ENCODE measurements around the gene SLC35D2. TPM values are rescaled to one million over a fixed set of nuclear protein-coding genes. Genes with fewer than 3 reads are reported as not detected.

The SLC35D2 gene
- polyA plus RNA-seq, 1 donor from 2014 or later: 0.07 TPM

- no peaks in the 10 kb centered on the region for H3K9me3 ChIP-seq (ENCODE audit: low read length)
- H3K4me2 ChIP-seq (ENCODE audit: low read length): no peak overlapping the region
- no peaks in the 10 kb centered on the region for H3K27me3 ChIP-seq (ENCODE audit: insufficient read depth, low read depth, low read length)
- no peaks in the 10 kb centered on the region for H3K79me2 ChIP-seq (replicated peaks; ENCODE audit: insufficient read depth, low read length)
- no peaks in the 10 kb centered on the region for H4K20me1 ChIP-seq (ENCODE audit: insufficient read depth)
- H3F3A ChIP-seq (ENCODE audit: insufficient read depth, low read length, poor library complexity, severe bottlenecking): no peaks in the 10 kb centered on the region
- H3K9me2 ChIP-seq (ENCODE audit: insufficient read depth, low read length): no peaks in the 10 kb centered on the region
- no peak overlapping the region for H3K27ac ChIP-seq (ENCODE audit: low read length)
- no peak overlapping the region for H2AFZ ChIP-seq (ENCODE audit: low read depth, low read length)
- H3K4me3 ChIP-seq (ENCODE audit: low read length): no peak overlapping the region
- no peaks in the 10 kb centered on the region for H3K36me3 ChIP-seq (ENCODE audit: insufficient read depth, low read length)
- TF ChIP-seq CTCF (IDR thresholded peaks at IDR 0.05; ENCODE audit: poor library complexity, severe bottlenecking) (no peak), RAD21 (conservative IDR thresholded peaks at IDR 0.05) (no peak), REST (IDR thresholded peaks at IDR 0.05; ENCODE audit: borderline replicate concordance) (no peak), EP300 (conservative IDR thresholded peaks at IDR 0.05; ENCODE audit: poor library complexity, severe bottlenecking) (no peak), EZH2 (IDR thresholded peaks at IDR 0.05; ENCODE audit: borderline replicate concordance, insufficient read depth, low read length, poor library complexity, severe bottlenecking) (no peak), MXI1 (conservative IDR thresholded peaks at IDR 0.05; ENCODE audit: poor library complexity, severe bottlenecking) (no peak), TAF1 (IDR thresholded peaks at IDR 0.05; ENCODE audit: low read depth) (no peak), POLR2AphosphoS5 (IDR thresholded peaks at IDR 0.05) (no peak), SMC3 (conservative IDR thresholded peaks at IDR 0.05; ENCODE audit: poor library complexity) (no peak)
- H3K9ac ChIP-seq (ENCODE audit: low read length): no peak overlapping the region
These were observed 32.6 kb downstream of the SLC35D2 start for GRCh38 chr9:96350866-96351265.

- Histone ChIP-seq H3F3A (ENCODE audit: insufficient read depth, low read length, poor library complexity, severe bottlenecking) (no peaks in the 10 kb centered on the region), H4K20me1 (ENCODE audit: insufficient read depth) (no peaks in the 10 kb centered on the region), H3K4me3 (ENCODE audit: low read length) (no peak overlapping the region), H3K9me2 (ENCODE audit: insufficient read depth, low read length) (no peaks in the 10 kb centered on the region), H3K36me3 (ENCODE audit: insufficient read depth, low read length) (no peaks in the 10 kb centered on the region), H2AFZ (ENCODE audit: low read depth, low read length) (no peak overlapping the region), H3K9ac (ENCODE audit: low read length) (no peak overlapping the region), H3K79me2 (replicated peaks; ENCODE audit: insufficient read depth, low read length) (no peaks in the 10 kb centered on the region), H3K27ac (ENCODE audit: low read length) (no peak overlapping the region), H3K27me3 (ENCODE audit: insufficient read depth, low read depth, low read length) (no peaks in the 10 kb centered on the region), H3K9me3 (ENCODE audit: low read length) (no peaks in the 10 kb centered on the region), H3K4me2 (ENCODE audit: low read length) (no peak overlapping the region)
- no peak for TF ChIP-seq EP300 (conservative IDR thresholded peaks at IDR 0.05; ENCODE audit: poor library complexity, severe bottlenecking)
These were observed 35.2 kb downstream of the SLC35D2 start for GRCh38 chr9:96348261-96348660.

GRCh38 chr9:96345551-96345950 lies 38.0 kb downstream of the SLC35D2 start:
- Histone ChIP-seq H3K9me3 (ENCODE audit: low read length) (no peaks in the 10 kb centered on the region), H3K36me3 (ENCODE audit: insufficient read depth, low read length) (no peaks in the 10 kb centered on the region), H3K4me3 (ENCODE audit: low read length) (no peak overlapping the region), H3K9ac (ENCODE audit: low read length) (no peak overlapping the region), H3K27me3 (ENCODE audit: insufficient read depth, low read depth, low read length) (no peaks in the 10 kb centered on the region), H2AFZ (ENCODE audit: low read depth, low read length) (no peak overlapping the region), H3K9me2 (ENCODE audit: insufficient read depth, low read length) (no peaks in the 10 kb centered on the region), H4K20me1 (ENCODE audit: insufficient read depth) (no peaks in the 10 kb centered on the region), H3K4me2 (ENCODE audit: low read length) (no peak overlapping the region), H3F3A (ENCODE audit: insufficient read depth, low read length, poor library complexity, severe bottlenecking) (no peaks in the 10 kb centered on the region), H3K27ac (ENCODE audit: low read length) (no peak overlapping the region), H3K79me2 (replicated peaks; ENCODE audit: insufficient read depth, low read length) (no peaks in the 10 kb centered on the region)
- TF ChIP-seq REST (IDR thresholded peaks at IDR 0.05; ENCODE audit: borderline replicate concordance): no peak
- no peak for TF ChIP-seq POLR2AphosphoS5 (IDR thresholded peaks at IDR 0.05)
- TF ChIP-seq RAD21 (conservative IDR thresholded peaks at IDR 0.05): no peak
- TF ChIP-seq MXI1 (conservative IDR thresholded peaks at IDR 0.05; ENCODE audit: poor library complexity, severe bottlenecking): no peak
- TF ChIP-seq TAF1 (IDR thresholded peaks at IDR 0.05; ENCODE audit: low read depth): no peak
- TF ChIP-seq CTCF (IDR thresholded peaks at IDR 0.05; ENCODE audit: poor library complexity, severe bottlenecking): no peak
- TF ChIP-seq EZH2 (IDR thresholded peaks at IDR 0.05; ENCODE audit: borderline replicate concordance, insufficient read depth, low read length, poor library complexity, severe bottlenecking): no peak
- TF ChIP-seq EP300 (conservative IDR thresholded peaks at IDR 0.05; ENCODE audit: poor library complexity, severe bottlenecking): no peak
- no peak for TF ChIP-seq SMC3 (conservative IDR thresholded peaks at IDR 0.05; ENCODE audit: poor library complexity)
